ENCODE results near the gene TMEM221.

TMEM221 gene

GRCh38 chr19:17406046-17406886 is 42.2 kb downstream of the TMEM221 start:
- Mint-ChIP-seq H3K27ac (peak overlapping the region; percentile 98), H3K4me3 (peak overlapping the region; percentile 99), H3K36me3 (peaks cover 60% of the 10 kb centered on the region), H3K9me3 (no peaks in the 10 kb centered on the region), H3K4me1 (peaks cover 50% of the 10 kb centered on the region)
- peak; percentile 43 for ATAC-seq
- DNase-seq (ENCODE audit: low spot score in 2 of 2): peak in 1 of 2 donors; percentile 76

GRCh38 chr19:17405250-17406045 is 43.0 kb downstream of the TMEM221 start, which contains the start of gene BST2:
TSS of gene BST2 (minus strand) at chr19:17405630. CDS start at chr19:17405575, 55 bp downstream.
- DNase-seq (ENCODE audit: low spot score in 2 of 2): peak in 1 of 2 donors; percentile 83
- Mint-ChIP-seq H3K9me3 (no peaks in the 10 kb centered on the region), H3K36me3 (peaks cover 60% of the 10 kb centered on the region), H3K27ac (peak within 1 kb of the TSS; percentile 98), H3K4me1 (peaks cover 50% of the 10 kb centered on the region), H3K4me3 (peak within 1 kb of the TSS; percentile 99)
- ATAC-seq: peak; percentile 86

- no peaks in the 10 kb centered on the region for H3K9me3 Mint-ChIP-seq
- peak overlapping the region; percentile 99 for H3K4me3 Mint-ChIP-seq
- DNase-seq (ENCODE audit: low spot score in 2 of 2) (no peak), ATAC-seq (no peak)
- H3K36me3 Mint-ChIP-seq: peaks cover 59% of the 10 kb centered on the region
- peaks cover 50% of the 10 kb centered on the region for H3K4me1 Mint-ChIP-seq
- peak overlapping the region; percentile 98 for H3K27ac Mint-ChIP-seq
Observed at GRCh38 chr19:17404621-17405249, 43.7 kb downstream of the TMEM221 start.

GRCh38 chr19:17404015-17404414 is 44.5 kb downstream of the TMEM221 start:
- no peak for ATAC-seq
- peaks cover 50% of the 10 kb centered on the region for H3K4me1 Mint-ChIP-seq

GRCh38 chr19:17402982-17403855 is 45.2 kb downstream of the TMEM221 start:
- no peaks in the 10 kb centered on the region for H3K9me3 Mint-ChIP-seq
- no peak overlapping the region for H3K27ac Mint-ChIP-seq
- no peak for ATAC-seq
- H3K36me3 Mint-ChIP-seq: peaks cover 63% of the 10 kb centered on the region
- peaks cover 50% of the 10 kb centered on the region for H3K4me1 Mint-ChIP-seq
- peak overlapping the region; percentile 99 for H3K4me3 Mint-ChIP-seq
- DNase-seq (ENCODE audit: low spot score in 2 of 2): peak in 1 of 2 donors; percentile 66

More at GRCh38 chr19:17404015-17404414, 44.5 kb downstream of the TMEM221 start:
- peak overlapping the region; percentile 99 for H3K4me3 Mint-ChIP-seq
- H3K27ac Mint-ChIP-seq: peak overlapping the region; percentile 98
- DNase-seq (ENCODE audit: low spot score in 2 of 2): no peak
- H3K36me3 Mint-ChIP-seq: peaks cover 58% of the 10 kb centered on the region
- H3K9me3 Mint-ChIP-seq: no peaks in the 10 kb centered on the region

- Mint-ChIP-seq H3K27ac (peak overlapping the region; percentile 44), H3K4me1 (peaks cover 39% of the 10 kb centered on the region), H3K4me3 (no peak overlapping the region), H3K36me3 (peaks cover 71% of the 10 kb centered on the region), H3K9me3 (no peaks in the 10 kb centered on the region)
- DNase-seq (ENCODE audit: low spot score in 2 of 2) (no peak), ATAC-seq (no peak)
Observed at GRCh38 chr19:17401628-17402027, 46.8 kb downstream of the TMEM221 start.

GRCh38 chr19:17398902-17399527 is 49.5 kb downstream of the TMEM221 start:
- Mint-ChIP-seq H3K27ac (no peak overlapping the region), H3K9me3 (no peaks in the 10 kb centered on the region)
- no peak for DNase-seq (ENCODE audit: low spot score in 2 of 2)

GRCh38 chr19:17394891-17395415 is 53.5 kb downstream of the TMEM221 start:
- DNase-seq (ENCODE audit: low spot score in 2 of 2) (peak in 1 of 2 donors; percentile 62), ATAC-seq (peak; percentile 49)
- H3K4me1 Mint-ChIP-seq: peaks cover 21% of the 10 kb centered on the region
- H3K4me3 Mint-ChIP-seq: no peak overlapping the region
- peaks cover 39% of the 10 kb centered on the region for H3K36me3 Mint-ChIP-seq
- peak overlapping the region; percentile 12 for H3K27ac Mint-ChIP-seq
- no peaks in the 10 kb centered on the region for H3K9me3 Mint-ChIP-seq

More at GRCh38 chr19:17398902-17399527, 49.5 kb downstream of the TMEM221 start:
- no peak overlapping the region for H3K4me3 Mint-ChIP-seq
- peaks cover 69% of the 10 kb centered on the region for H3K36me3 Mint-ChIP-seq
- ATAC-seq: no peak
- H3K4me1 Mint-ChIP-seq: peaks cover 24% of the 10 kb centered on the region

GRCh38 chr19:17393914-17394313 is 54.6 kb downstream of the TMEM221 start, which contains the start of gene CCDC194:
TSS of gene CCDC194 (minus strand) at chr19:17394196. CDS start at chr19:17394158, 38 bp downstream.
- peak within 1 kb of the TSS; percentile 12 for H3K27ac Mint-ChIP-seq
- ATAC-seq (no peak), DNase-seq (ENCODE audit: low spot score in 2 of 2) (no peak)
- H3K36me3 Mint-ChIP-seq: peaks cover 33% of the 10 kb centered on the region
- H3K4me1 Mint-ChIP-seq: peaks cover 21% of the 10 kb centered on the region
- H3K9me3 Mint-ChIP-seq: no peaks in the 10 kb centered on the region
- no peak within 1 kb of the TSS for H3K4me3 Mint-ChIP-seq

GRCh38 chr19:17393002-17393401 is 55.5 kb downstream of the TMEM221 start:
- ATAC-seq (no peak), DNase-seq (ENCODE audit: low spot score in 2 of 2) (no peak)
- H3K4me3 Mint-ChIP-seq: no peak overlapping the region
- H3K36me3 Mint-ChIP-seq: peaks cover 24% of the 10 kb centered on the region
- H3K4me1 Mint-ChIP-seq: peaks cover 21% of the 10 kb centered on the region
- H3K9me3 Mint-ChIP-seq: no peaks in the 10 kb centered on the region
- H3K27ac Mint-ChIP-seq: no peak overlapping the region

GRCh38 chr19:17391371-17392151 is 56.9 kb downstream of the TMEM221 start:
- ATAC-seq: peak; percentile 42
- Mint-ChIP-seq H3K27ac (no peak overlapping the region), H3K4me1 (peaks cover 21% of the 10 kb centered on the region), H3K9me3 (no peaks in the 10 kb centered on the region), H3K4me3 (peak overlapping the region; percentile 94), H3K36me3 (peaks cover 9% of the 10 kb centered on the region)
- DNase-seq (ENCODE audit: low spot score in 2 of 2): peak in 1 of 2 donors; percentile 55

GRCh38 chr19:17390665-17391370 is 57.6 kb downstream of the TMEM221 start:
- Mint-ChIP-seq H3K9me3 (no peaks in the 10 kb centered on the region), H3K4me3 (peak overlapping the region; percentile 94), H3K4me1 (peaks cover 21% of the 10 kb centered on the region), H3K27ac (peak overlapping the region; percentile 78), H3K36me3 (peaks cover 9% of the 10 kb centered on the region)
- ATAC-seq (peak; percentile 99), DNase-seq (ENCODE audit: low spot score in 2 of 2) (peak; percentile 86 to 93)

Data from stimulated activated effector memory CD8-positive, alpha-beta T cell treated with anti-CD3 and anti-CD28 coated beads, Interleukin-12 subunit alpha, Interleukin-12 subunit beta, amount 100 ng/mL, for 72 hours (primary cell).